Smooth muscle cell (in vitro differentiated cells): ENCODE measurements around the gene PTPRD. TPM values are rescaled to one million over a fixed set of nuclear protein-coding genes. Genes with fewer than 3 reads are reported as not detected.

ENCODE experiments used
- DNase-seq: peaks from one replicate; lab custom pipeline; 2025; ENCODE audit not compliant: unreplicated experiment; lab: John Stamatoyannopoulos, UW
- H2AFZ ChIP-seq: fragments of 200-600 bp; sonication (generic); 2 replicates; pipeline ENCODE4 v1.6.0; 2016; ENCODE audit warnings: antibody characterized with exemption, low read depth, mild to moderate bottlenecking
- H3F3A ChIP-seq: fragments of 200-600 bp; sonication (generic); 2 replicates; pipeline ENCODE4 v1.6.0; 2017; ENCODE audit warnings: antibody characterized with exemption, low read depth
- H3K27ac ChIP-seq: fragments of 200-600 bp; sonication (generic); 2 replicates; pipeline ENCODE4 v1.5.1; 2016; ENCODE audit warnings: low read depth, mild to moderate bottlenecking
- H3K27me3 ChIP-seq: fragments of 200-600 bp; sonication (generic); 2 replicates; pipeline ENCODE4 v1.6.1; 2016; ENCODE audit warnings: low read depth, mild to moderate bottlenecking
- H3K36me3 ChIP-seq: fragments of 200-600 bp; sonication (generic); 2 replicates; pipeline ENCODE4 v1.5.1; 2016; ENCODE audit warnings: low read depth
- H3K4me1 ChIP-seq: fragments of 200-600 bp; sonication (generic); 2 replicates; pipeline ENCODE4 v1.5.1; 2016; ENCODE audit warnings: low read depth
- H3K4me2 ChIP-seq: fragments of 200-600 bp; sonication (generic); 2 replicates; pipeline ENCODE4 v1.6.0; 2016; ENCODE audit warnings: mild to moderate bottlenecking
- H3K4me3 ChIP-seq: fragments of 200-600 bp; sonication (generic); 2 replicates; pipeline ENCODE4 v1.5.1; 2016; ENCODE audit warnings: mild to moderate bottlenecking
- H3K79me2 ChIP-seq: fragments of 200-600 bp; sonication (generic); 2 replicates; pipeline ENCODE4 v1.6.0; 2016; ENCODE audit warnings: low read depth, mild to moderate bottlenecking
- H3K9ac ChIP-seq: fragments of 200-600 bp; sonication (generic); 2 replicates; pipeline ENCODE4 v1.6.0; 2016; ENCODE audit warnings: low read depth
- H3K9me3 ChIP-seq: fragments of 200-600 bp; sonication (generic); replicated peaks from 2 replicates; pipeline ENCODE4 v1.5.1; 2016; ENCODE audit warnings: low read depth
- H4K20me1 ChIP-seq: fragments of 200-600 bp; sonication (generic); 2 replicates; pipeline ENCODE4 v1.6.0; 2016; ENCODE audit warnings: low read depth
- WGBS: methylation state at CpG from one replicate; pipeline ENCODE4 v1.1.7; 2016; ENCODE audit warnings: low lambda C conversion rate; 5-methylcytosine and 5-hydroxymethylcytosine counted together
- polyA plus RNA-seq: library from polyadenylated mRNA; unstranded; fragments of >200 nt; fragmentation: Nextera tagmentation; extraction: Ambion mirVana; gene quantifications from 2 replicates; pipeline ENCODE4 v1.2.1, GENCODE V29; 2016
- total RNA-seq: library from RNA; depleted of rRNA; stranded (reverse); fragments of >200 nt; gene quantifications from 2 replicates; pipeline ENCODE4 v1.2.3, GENCODE V29; 2014
- TF ChIP-seq, protein P1 (sequence below): fragments of 200-600 bp; sonication (generic); IDR thresholded peaks from 2 replicates; pipeline ENCODE4 v1.5.1; 2017; ENCODE audit warnings: borderline replicate concordance, mild to moderate bottlenecking, antibody characterized with exemption; ENCODE audit not compliant: insufficient read depth, poor library complexity, severe bottlenecking

PTPRD gene
- total and polyA plus RNA-seq, 2 experiments from 2014 or later = 6.5 to 61.0 TPM

DNA sequence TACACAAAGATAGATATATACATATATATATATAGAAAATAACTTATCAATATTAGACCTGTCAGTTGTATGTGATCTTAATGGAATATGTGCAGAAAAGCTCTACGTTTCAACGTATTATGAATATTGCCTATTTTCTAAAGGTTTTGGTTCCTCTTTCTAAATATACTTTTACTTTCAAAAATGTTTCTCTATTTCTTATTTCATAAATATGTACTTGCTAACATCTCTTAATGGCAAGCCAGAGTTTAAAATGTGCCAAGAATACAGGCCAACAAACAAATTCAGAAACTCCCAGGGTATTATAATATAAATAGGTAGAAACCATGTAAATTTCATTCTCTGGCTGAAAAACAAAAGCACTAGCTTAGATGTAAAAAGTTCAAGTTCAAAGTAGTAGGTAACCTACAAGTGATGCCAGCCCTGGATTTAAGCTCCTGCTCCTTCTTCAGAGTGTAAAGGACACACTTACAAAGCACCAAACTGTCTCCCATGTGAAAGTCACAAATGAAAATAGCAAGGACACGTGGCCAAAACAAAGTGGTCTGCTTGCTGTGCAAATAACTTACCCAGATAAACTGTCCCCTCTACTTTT lies 2128.1 kb downstream of the PTPRD start:
- Histone ChIP-seq H3K4me1 (no peaks in the 10 kb centered on the region), H3K9me3 (no peaks in the 10 kb centered on the region), H3K27ac (no peak overlapping the region), H3K9ac (no peak overlapping the region), H3K27me3 (no peaks in the 10 kb centered on the region), H3K4me3 (no peak overlapping the region), H3F3A (no peaks in the 10 kb centered on the region), H3K79me2 (no peaks in the 10 kb centered on the region), H3K4me2 (no peak overlapping the region), H3K36me3 (no peaks in the 10 kb centered on the region), H2AFZ (no peak overlapping the region), H4K20me1 (no peaks in the 10 kb centered on the region)
- TF ChIP-seq, protein P1, sequence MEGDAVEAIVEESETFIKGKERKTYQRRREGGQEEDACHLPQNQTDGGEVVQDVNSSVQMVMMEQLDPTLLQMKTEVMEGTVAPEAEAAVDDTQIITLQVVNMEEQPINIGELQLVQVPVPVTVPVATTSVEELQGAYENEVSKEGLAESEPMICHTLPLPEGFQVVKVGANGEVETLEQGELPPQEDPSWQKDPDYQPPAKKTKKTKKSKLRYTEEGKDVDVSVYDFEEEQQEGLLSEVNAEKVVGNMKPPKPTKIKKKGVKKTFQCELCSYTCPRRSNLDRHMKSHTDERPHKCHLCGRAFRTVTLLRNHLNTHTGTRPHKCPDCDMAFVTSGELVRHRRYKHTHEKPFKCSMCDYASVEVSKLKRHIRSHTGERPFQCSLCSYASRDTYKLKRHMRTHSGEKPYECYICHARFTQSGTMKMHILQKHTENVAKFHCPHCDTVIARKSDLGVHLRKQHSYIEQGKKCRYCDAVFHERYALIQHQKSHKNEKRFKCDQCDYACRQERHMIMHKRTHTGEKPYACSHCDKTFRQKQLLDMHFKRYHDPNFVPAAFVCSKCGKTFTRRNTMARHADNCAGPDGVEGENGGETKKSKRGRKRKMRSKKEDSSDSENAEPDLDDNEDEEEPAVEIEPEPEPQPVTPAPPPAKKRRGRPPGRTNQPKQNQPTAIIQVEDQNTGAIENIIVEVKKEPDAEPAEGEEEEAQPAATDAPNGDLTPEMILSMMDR = no peak
- DNase-seq = no peak
- WGBS = 94% methylated on average over 3 of the region's 3 CpGs

DNA sequence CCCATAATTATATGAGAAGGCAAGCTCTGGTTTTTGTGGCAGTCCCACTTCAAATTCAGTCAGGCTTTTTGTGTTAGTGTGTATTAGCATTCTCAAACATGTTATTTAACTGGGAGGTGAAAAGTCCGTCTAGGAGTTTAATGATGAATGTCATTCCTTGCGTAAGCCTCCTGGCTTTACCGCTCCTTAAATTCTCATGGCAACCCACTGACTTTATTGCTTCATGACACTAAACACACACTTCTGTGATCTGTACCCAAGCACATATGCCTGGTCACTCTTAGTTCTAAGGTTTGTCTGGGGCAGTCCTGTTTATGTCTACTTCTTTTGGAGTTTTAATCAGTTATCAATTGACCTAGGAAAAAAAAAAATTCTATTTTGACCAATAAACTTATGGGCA lies 2135.4 kb downstream of the PTPRD start:
- Histone ChIP-seq H2AFZ (no peak overlapping the region), H3K27me3 (no peaks in the 10 kb centered on the region), H4K20me1 (no peaks in the 10 kb centered on the region), H3K9ac (peak overlapping the region; percentile 2), H3K27ac (peak overlapping the region; percentile 7), H3K36me3 (no peaks in the 10 kb centered on the region), H3K4me3 (no peak overlapping the region), H3F3A (no peaks in the 10 kb centered on the region), H3K4me2 (peak overlapping the region; percentile 21), H3K9me3 (no peaks in the 10 kb centered on the region), H3K79me2 (no peaks in the 10 kb centered on the region), H3K4me1 (peaks cover 8% of the 10 kb centered on the region)
- DNase-seq = no peak
- TF ChIP-seq, protein P1 = no peak
- WGBS = 6% methylated on average over 3 of the region's 3 CpGs

DNA sequence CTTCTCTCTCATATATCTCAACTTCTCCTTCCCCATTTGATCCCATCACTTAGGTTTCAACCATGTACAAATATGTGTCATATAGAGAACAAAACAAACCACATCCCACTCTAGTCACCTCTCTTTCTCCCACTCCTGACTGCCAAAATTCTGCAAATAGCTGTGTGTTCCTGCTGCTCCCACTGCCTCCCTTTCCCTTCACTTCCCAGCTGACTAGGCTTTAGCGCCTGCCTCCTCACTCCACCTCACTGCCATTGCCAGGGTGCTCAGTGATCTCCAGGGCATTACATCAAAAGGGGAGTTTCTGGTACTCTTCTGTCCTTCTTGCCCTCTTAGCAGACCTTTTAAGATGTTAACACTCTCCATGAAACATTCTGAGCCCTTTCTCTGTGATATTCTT lies 2137.9 kb downstream of the PTPRD start:
- Histone ChIP-seq H3K4me3 (no peak overlapping the region), H3K79me2 (no peaks in the 10 kb centered on the region), H3K9me3 (no peaks in the 10 kb centered on the region), H3K27me3 (no peaks in the 10 kb centered on the region), H3K36me3 (no peaks in the 10 kb centered on the region), H3F3A (no peaks in the 10 kb centered on the region), H2AFZ (no peak overlapping the region), H4K20me1 (no peaks in the 10 kb centered on the region), H3K27ac (no peak overlapping the region), H3K9ac (no peak overlapping the region), H3K4me1 (peaks cover 8% of the 10 kb centered on the region), H3K4me2 (no peak overlapping the region)
- TF ChIP-seq, protein P1 = no peak
- 100% methylated on average over 1 of the region's 1 CpG for WGBS
- no peak for DNase-seq
